ENCODE measurements around the gene KRT79. TPM values are rescaled to one million over a fixed set of nuclear protein-coding genes. Genes with fewer than 3 reads are reported as not detected.

Gene KRT79
- total RNA-seq, 2 donors from 2014 or later = not detected

- Histone ChIP-seq H3K36me3 (no peaks in the 10 kb centered on the region), H3K27me3 (replicated peaks; ENCODE audit: insufficient read depth) (peaks cover 21% of the 10 kb centered on the region), H3K9me3 (no peaks in the 10 kb centered on the region), H3K27ac (no peak overlapping the region), H3K4me1 (replicated peaks) (no peaks in the 10 kb centered on the region), H3K4me3 (no peak overlapping the region)
- no peak for TF ChIP-seq POLR2A (IDR thresholded peaks at IDR 0.05)
- no peak for TF ChIP-seq POLR2AphosphoS5 (IDR thresholded peaks at IDR 0.05)
- TF ChIP-seq CTCF (IDR thresholded peaks at IDR 0.05) = no peak
- intact Hi-C loops (cut with DNase I) = no loop called here
- WGBS = 82% methylated on average over 16 of the region's 16 CpGs
- DNase-seq (ENCODE audit: low spot score) = no peak
Measured at GRCh38 chr12:52822771-52823510, 11.2 kb downstream of the KRT79 start.

GRCh38 chr12:52821826-52822660, 12.1 kb downstream of the KRT79 start:
- Histone ChIP-seq H3K4me3 (no peak overlapping the region), H3K4me1 (replicated peaks) (no peaks in the 10 kb centered on the region), H3K27ac (no peak overlapping the region), H3K9me3 (no peaks in the 10 kb centered on the region), H3K27me3 (replicated peaks; ENCODE audit: insufficient read depth) (peaks cover 17% of the 10 kb centered on the region), H3K36me3 (no peaks in the 10 kb centered on the region)
- intact Hi-C loops (cut with DNase I) = no loop called here
- TF ChIP-seq POLR2AphosphoS5 (IDR thresholded peaks at IDR 0.05) (no peak), POLR2A (IDR thresholded peaks at IDR 0.05) (no peak), CTCF (IDR thresholded peaks at IDR 0.05) (no peak)
- 84% methylated on average over 10 of the region's 10 CpGs for WGBS
- peak; percentile 29 for DNase-seq (ENCODE audit: low spot score)

- Histone ChIP-seq H3K4me1 (replicated peaks) (no peaks in the 10 kb centered on the region), H3K9me3 (no peaks in the 10 kb centered on the region), H3K27ac (no peak overlapping the region), H3K27me3 (replicated peaks; ENCODE audit: insufficient read depth) (peaks cover 17% of the 10 kb centered on the region), H3K4me3 (no peak overlapping the region), H3K36me3 (no peaks in the 10 kb centered on the region)
- TF ChIP-seq POLR2A (IDR thresholded peaks at IDR 0.05) = no peak
- 91% methylated on average over 4 of the region's 4 CpGs for WGBS
- DNase-seq (ENCODE audit: low spot score) = no peak
- intact Hi-C loops (cut with DNase I) = no loop called here
Measured at GRCh38 chr12:52821071-52821730, 12.9 kb downstream of the KRT79 start.

GRCh38 chr12:52820521-52820920, 13.6 kb downstream of the KRT79 start:
- Histone ChIP-seq H3K4me3 (no peak overlapping the region), H3K36me3 (no peaks in the 10 kb centered on the region)
- WGBS = 88% methylated on average over 6 of the region's 6 CpGs

More at GRCh38 chr12:52820521-52820920, 13.6 kb downstream of the KRT79 start:
- Histone ChIP-seq H3K27me3 (replicated peaks; ENCODE audit: insufficient read depth) (peaks cover 17% of the 10 kb centered on the region), H3K27ac (no peak overlapping the region), H3K9me3 (no peaks in the 10 kb centered on the region), H3K4me1 (replicated peaks) (no peaks in the 10 kb centered on the region)
- no peak for TF ChIP-seq POLR2A (IDR thresholded peaks at IDR 0.05)
- no peak for TF ChIP-seq POLR2AphosphoS5 (IDR thresholded peaks at IDR 0.05)
- TF ChIP-seq CTCF (IDR thresholded peaks at IDR 0.05) = no peak
- DNase-seq (ENCODE audit: low spot score) = no peak
- intact Hi-C loops (cut with DNase I) = no loop called here
